Measurements from ENCODE around the gene KREMEN2.
"Not testable (repeated sequence)": the region's sequence is repeated elsewhere in the genome, so short reads cannot be mapped to it uniquely, and the experiment has no call there.

The KREMEN2 gene

GRCh38 chr16:2942045-2942444, 22.0 kb upstream of the KREMEN2 start:
- DNase-seq (ENCODE audit: low spot score) = no peak

GRCh38 chr16:2943716-2944115, 20.4 kb upstream of the KREMEN2 start:
- DNase-seq (ENCODE audit: low spot score) = not testable (repeated sequence)

GRCh38 chr16:2946649-2947048, 17.4 kb upstream of the KREMEN2 start:
- DNase-seq (ENCODE audit: low spot score) = no peak

DNA sequence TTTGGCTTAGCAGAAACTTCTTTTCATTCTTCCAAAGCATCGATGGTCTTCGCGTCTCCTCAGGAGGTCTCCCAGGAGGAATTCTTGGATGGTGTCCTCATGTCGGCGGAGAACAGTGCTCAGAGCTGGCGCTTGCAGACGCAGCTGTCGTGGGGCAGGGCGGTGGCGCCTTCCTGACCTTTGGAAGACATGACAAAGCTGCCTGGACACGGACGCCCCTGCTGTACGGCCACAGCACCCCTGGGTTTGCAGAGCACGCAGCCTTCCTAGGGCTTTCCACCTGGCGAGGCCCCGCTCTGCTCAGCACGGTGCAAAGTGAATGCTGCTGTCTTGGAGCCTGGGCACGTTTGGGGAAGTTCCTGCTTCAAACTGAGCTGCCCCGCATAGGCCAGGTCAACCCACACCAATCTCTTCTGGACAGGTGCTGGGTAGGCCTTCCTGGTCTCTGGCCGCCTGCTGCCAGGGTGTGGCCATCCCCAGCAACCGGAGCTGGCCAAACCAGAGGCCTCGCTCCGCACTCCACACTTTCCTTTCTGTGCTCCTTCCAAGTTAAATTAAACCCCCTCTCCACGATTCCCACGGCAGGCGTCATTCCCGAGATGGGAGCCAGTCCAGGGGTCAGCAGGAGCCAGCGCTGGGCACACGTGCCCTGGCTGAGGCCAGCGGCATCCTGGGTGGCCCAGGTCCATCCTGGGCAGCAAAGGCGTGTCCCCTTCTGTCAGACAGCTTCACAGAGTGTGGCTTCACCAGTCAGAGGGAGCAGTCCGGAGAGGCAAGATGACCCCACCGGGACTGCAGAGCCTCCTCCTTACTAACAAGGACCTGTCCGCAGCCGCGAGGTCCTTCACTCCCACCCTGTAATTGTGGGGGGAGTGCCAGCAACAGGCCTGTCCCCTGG, 15.0 kb upstream of the KREMEN2 start:
- DNase-seq (ENCODE audit: low spot score) = no peak

DNA sequence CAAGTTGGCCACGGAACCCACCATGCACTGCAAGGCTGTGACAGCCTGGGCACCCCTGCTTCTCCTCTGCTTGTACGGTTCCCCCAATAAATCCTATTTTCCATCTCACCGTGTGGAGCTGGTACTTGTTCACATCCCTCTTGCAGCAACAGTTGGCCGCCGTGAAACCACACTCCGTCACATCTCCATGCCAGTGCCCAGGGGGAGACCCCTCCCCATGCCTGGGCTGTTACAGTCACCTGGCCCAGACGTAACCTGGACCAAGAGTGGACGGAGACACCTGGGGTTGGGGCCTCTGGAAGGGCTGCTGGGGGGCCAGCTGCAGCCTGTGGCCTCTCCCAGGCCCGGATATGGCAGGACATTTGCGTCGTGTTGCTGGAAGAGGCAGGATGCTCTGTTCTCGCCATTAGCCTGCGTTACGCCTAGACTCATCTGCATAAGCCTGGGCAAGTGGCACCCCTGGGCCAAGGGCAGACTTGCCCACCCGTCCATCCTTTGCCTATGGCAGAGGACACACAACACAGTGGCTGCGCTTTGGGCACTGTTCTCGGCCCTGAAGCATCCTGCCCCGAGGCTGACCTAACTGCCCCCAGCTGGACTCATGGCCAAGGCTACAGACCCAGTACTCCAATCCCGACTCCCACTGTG, 14.2 kb upstream of the KREMEN2 start:
- no peak for DNase-seq (ENCODE audit: low spot score)

DNA sequence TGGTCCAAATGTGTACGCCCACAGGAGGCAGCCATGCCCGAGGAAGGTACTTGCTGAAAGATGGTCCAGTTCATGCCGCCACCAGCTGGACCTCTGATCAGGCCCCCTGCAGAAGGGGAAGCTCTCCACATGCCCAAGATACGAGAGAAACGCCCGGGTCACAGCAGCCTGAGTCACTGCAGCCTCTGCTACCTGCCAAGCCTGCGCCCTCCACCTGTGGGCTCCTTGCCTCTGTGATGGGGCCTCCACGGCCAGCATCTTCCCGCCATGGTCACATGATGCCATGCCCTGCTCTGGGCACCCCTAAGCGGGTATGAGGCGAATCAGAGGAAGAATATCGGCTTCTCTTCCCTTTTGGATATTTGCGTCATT, 13.7 kb upstream of the KREMEN2 start:
- DNase-seq (ENCODE audit: low spot score) = no peak

DNA sequence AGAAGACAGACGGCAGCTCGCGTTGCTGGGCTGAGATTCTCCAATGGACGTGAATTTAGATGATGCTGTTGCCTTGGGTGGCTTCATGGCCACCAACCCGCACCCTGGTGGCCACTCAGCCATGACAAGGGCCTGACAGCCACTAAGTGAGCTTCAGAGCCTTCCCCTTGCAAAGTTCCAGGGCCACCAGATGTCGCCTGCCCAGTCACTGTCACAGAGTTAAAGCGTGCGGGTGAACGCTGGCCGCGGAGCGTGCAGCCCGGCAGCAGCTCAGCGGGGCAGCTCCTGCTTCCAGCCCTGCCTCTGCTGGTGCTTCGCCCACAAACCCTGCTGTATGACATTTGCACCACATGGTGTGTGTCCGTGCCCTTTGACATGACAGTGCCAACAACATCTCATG, 13.3 kb upstream of the KREMEN2 start:
- DNase-seq (ENCODE audit: low spot score) = no peak

DNA sequence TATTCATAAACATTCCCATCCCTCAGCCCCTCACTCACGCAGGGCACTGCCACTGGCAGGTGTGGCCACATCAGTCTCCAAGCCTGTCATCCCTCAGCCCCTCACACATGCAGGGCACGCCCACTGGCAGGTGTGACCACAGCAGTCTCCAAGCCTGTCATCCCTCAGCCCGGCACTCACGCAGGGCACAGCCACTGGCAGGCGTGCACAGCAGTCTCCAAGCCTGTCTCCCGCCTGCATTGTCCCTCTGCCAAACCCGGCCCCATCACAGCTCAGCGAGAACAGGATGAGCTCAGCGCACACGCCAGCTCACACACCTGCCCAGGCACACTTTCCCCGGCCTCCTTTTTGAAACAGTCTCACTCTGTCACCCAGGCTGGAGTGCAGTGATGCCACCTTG, 11.4 kb upstream of the KREMEN2 start:
- no peak for DNase-seq (ENCODE audit: low spot score)

DNA sequence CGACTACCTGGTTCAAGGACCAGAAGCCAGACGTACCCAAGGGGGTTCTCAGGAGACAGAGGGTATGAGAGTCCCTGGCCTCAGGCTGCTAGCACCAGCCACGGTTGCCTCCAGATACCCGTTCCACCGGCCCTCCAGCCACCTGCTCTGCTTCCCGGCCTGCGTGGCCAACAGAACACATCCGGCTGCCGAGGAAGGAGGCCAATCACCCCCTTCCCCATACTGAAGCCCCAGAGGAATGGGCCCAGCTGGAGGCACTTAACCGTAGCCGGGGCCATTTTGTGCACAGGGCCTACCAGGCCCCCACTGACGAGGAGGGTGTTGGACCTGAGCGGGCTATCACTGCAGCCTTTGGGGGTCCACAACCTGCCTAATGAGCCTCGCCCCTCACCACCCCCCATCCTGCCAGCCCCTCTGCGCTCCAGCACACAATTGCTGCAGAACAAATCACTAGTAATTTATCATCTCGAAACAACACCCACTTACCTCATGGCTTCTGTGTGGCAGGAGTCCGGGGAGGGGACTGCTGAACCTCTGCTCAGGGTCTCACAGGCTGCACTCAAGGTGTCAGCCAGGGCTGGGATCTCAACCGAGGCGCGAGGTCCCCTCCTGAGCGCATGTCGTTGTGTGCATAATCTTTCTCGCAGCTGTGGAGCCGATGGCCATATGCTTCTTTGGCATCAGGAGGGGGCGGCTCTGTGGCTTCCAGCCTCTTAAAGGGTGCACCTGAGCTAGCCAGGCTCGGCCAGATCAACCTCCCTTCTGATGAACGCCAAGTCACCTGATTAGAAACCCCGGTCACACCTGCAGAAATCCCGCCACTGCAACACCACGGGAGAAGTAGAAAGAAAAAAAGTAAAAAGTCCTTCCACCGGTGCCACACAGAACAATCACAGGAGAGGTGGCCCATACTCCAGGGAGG, 10.1 kb upstream of the KREMEN2 start:
- no peak for DNase-seq (ENCODE audit: low spot score)

GRCh38 chr16:2954656-2955381, 9.3 kb upstream of the KREMEN2 start:
- DNase-seq (ENCODE audit: low spot score) = no peak

- DNase-seq (ENCODE audit: low spot score) = no peak
Observed at GRCh38 chr16:2955438-2955778, 8.7 kb upstream of the KREMEN2 start.

DNA sequence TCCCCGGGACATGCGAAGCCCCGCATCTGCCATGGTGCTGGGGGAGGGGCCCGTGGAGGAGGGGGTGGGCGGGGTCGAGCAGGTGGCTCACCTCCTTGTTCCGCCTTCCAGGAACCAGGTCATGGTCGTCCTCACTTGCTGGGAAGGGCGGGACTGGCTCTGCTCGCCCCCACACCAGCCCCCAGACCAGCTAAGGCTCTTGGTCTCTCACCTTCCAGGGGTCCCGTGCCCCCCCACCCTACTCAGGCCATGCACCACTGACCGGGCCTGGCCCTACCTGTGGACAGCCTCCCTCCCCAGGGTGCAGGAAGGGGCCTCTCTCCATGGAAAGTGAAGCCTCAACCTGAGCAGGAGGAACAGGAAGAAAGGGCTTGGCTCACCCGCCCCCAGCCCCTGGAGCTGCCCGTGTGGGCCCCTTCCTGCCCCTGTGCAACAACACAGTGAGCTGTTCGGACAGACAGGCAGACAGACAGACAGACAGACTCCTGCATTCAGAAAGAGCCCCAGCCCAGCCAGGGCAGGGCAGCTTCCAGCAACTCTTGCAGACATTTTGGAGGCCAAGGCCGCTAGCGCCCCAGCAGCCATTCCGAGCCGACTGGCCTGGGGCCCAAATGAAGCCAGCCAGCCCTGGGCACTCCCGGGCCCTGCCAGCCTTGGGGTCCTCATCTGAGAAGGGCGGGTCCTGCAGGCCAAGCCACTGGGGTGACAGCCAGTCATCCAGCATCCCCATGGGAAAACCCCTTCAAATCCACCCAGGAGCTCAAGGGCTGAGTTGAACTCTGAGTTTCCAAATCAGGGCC, 8.1 kb upstream of the KREMEN2 start:
- no peak for DNase-seq (ENCODE audit: low spot score)

DNA sequence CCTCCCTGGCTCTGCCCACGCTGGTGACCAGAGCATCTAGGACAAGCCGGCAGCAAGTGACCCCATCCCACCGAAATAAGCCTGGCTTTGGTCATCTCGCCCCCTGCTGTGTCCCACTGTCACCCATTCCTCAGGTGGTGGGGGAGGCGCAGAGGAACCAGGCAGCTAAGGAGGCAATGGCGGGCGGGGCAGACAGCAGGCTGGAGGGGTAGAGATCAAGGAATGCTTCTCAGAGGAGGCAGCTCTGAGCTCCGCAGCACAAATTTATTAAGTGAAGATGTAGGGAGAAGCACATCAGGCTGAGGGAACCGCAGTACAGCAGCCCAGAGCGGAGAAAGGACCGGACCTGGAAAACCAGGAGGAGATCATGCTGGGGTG, 7.5 kb upstream of the KREMEN2 start:
- no peak for DNase-seq (ENCODE audit: low spot score)

DNA sequence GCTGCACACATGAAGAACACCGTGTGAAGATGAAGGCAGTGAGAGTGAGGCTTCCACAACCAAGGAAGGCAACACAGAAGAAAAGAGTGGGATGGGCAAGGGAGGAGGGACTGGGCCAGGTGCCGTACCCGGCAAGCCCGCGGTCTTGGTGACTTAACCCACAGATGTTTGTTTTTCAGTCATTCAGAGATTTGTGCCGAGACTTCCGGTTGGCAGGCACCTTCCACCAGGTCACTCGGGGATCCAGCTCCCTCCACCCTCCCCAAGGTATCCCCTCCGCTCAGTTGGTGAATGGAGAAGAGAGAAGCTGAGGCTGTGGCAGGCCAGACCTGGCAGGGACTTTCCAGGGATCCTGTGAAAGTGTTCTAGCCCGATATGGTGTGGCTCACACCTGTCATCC, 4.9 kb upstream of the KREMEN2 start:
- no peak for DNase-seq (ENCODE audit: low spot score)

- no peak for DNase-seq (ENCODE audit: low spot score)
Observed at GRCh38 chr16:2960183-2961010, 3.7 kb upstream of the KREMEN2 start.

DNA sequence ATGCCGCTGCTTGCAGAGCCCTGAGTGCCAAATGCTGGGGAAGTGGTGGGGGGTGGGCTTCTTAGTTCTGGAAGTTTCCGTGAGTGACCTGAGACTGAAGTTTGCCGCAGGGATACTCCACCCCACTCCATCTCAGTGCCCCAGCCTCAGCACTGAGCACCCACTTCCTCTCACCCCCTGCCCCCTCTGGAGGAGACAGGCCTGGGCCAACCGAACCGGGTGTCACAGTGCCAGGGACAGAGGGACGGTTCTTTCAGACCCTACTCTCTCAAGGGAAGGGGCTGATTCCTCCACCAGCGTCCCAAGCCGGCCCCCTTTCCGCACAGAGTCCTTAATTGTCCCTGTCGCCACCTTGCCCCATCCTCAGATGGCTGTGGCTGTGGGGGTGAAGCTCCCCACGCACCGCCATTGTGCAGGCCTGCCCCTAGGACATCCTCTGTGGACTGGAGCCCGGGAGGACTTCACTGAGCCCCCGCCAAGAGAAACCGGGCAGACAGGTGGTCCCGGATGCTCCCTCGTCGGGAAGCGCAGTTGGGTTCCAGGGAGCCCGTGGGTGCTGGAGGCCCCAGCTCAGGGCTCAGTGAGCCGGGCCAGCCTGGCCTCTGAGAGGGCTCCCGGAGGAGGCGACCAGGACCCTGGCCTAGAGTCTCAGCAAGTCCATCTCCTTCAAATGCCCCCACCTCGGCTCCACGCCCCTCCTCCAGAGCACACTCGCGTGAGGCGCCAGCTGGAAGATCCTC, 1.6 kb upstream of the KREMEN2 start:
- no peak for DNase-seq (ENCODE audit: low spot score)

DNA sequence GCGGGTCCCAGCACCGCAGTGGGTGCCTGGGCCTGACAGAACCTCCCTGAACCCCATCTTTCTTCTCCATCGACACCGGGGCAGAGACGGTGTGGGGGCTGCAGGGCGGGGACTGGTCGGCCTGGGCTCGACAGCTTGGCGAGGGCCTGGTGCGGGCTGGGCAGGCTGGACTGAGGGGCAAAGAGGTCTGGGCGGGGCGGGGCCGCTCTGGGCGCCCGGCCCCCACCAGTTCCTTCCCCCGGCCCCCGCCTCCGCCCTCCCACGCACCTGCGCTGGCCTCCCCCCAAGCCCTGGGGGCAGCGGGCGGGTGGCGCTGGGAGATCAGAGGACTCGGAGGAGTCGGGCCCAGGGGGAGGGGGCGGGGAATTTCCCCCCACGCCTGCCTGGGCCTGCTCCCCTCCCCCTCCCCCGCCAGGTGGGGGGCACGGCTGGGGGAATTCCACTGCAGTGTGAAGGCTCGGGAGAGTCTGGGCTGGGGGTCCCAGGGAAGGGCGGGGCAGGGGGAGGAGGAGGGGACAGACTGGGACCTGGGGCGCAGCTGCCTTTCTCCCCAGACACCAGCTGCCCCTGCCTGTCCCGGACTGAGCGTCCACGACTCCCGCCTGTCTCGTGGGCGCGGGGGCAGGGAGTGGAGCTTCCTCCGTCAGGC, 877 bp upstream of the KREMEN2 start:
- no peak for DNase-seq (ENCODE audit: low spot score)

DNA sequence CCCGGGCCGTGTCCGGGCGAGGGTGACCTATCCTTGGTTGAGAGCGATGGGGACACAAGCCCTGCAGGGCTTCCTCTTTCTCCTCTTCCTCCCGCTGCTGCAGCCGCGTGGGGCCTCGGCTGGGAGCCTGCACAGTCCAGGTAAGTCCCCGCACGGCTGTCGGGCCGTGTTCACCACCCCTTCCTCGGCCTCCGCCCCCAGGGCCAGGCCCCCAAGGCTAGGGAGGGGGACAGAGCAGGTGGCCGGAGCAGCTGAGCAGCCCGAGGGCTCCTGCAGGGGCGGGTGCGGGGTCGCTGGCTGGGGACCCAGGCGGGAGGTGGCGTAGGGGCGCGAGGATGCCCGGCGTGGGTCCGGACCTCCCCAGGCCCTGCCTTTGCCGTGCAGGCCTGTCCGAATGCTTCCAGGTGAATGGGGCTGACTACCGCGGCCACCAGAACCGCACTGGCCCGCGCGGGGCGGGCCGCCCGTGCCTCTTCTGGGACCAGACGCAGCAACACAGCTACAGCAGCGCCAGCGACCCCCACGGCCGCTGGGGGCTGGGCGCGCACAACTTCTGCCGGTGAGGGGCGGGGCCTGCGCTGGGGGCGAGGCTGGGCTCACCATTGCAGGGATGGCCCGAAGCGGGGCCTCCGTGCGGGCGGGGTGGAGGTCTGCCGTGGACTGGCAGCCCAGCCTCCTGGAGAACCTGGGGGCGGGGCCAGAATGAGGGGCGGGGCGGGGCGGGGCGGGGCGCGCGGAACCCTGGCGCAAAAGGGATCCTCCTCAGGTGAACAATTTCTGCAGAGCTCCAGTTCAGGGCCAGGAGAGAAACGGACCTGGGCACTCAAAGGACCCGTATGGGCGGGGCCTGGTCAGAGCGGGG, 631 bp downstream of the KREMEN2 start:
- DNase-seq (ENCODE audit: low spot score) = peak; percentile 37

Measured in GM03348 (cell line).